ENCODE data around the gene ACTN1.

DNA sequence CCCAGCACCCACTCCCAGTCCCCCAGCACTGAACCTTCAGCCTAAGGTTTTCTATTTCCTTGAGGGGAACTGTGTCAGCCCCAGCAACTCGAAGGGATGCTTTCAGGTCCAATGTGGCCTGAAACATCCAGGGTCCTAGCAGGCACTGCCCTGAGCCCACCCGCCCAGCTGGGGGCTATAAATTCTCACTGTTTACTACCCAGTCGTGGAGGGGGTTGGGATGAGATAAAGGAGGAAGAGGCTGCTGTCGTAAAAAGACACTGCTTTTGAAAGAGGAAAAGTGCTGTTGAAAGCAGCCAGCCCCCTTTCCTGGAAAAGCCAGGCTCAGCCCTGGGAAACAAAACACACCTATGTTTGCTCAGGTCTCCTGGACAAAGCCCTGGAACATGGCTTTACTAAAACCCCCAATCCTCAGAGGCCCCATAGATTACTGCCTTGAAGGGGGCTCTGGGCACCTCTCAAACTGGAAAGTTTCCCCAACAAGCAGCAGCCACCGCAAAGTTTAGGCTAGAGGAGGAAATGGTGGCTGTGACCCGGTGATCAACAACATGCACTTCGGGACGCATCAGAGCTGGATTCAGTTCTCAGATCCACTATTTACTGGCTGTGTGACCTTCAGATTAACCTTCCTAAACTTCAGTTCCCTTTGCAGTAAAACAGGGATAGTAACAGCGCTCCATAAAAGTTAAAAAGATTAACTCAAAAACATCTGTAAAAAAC, 51.0 kb downstream of the ACTN1 start:
- TF ChIP-seq HOXA7 (CRISPR knock-in tag; IDR thresholded peaks at IDR 0.05; ENCODE audit: borderline replicate concordance) (no peak), ZNF292 (tag by site-specific recombination; IDR thresholded peaks at IDR 0.05; ENCODE audit: borderline replicate concordance, low read depth) (no peak), ZNF239 (tag by site-specific recombination; IDR thresholded peaks at IDR 0.05) (no peak), TRIM28 (IDR thresholded peaks at IDR 0.05; ENCODE audit: borderline replicate concordance, low read length) (no peak), MZF1 (tag by site-specific recombination; IDR thresholded peaks at IDR 0.05; ENCODE audit: borderline replicate concordance) (no peak), ZNF670 (tag by site-specific recombination; IDR thresholded peaks at IDR 0.05; ENCODE audit: low read depth) (no peak), SCRT1 (tag by site-specific recombination; IDR thresholded peaks at IDR 0.05; ENCODE audit: borderline replicate concordance) (no peak), SETDB1 (IDR thresholded peaks at IDR 0.05; ENCODE audit: insufficient read length, low read length) (no peak)
- TF ChIP-seq, protein P1, sequence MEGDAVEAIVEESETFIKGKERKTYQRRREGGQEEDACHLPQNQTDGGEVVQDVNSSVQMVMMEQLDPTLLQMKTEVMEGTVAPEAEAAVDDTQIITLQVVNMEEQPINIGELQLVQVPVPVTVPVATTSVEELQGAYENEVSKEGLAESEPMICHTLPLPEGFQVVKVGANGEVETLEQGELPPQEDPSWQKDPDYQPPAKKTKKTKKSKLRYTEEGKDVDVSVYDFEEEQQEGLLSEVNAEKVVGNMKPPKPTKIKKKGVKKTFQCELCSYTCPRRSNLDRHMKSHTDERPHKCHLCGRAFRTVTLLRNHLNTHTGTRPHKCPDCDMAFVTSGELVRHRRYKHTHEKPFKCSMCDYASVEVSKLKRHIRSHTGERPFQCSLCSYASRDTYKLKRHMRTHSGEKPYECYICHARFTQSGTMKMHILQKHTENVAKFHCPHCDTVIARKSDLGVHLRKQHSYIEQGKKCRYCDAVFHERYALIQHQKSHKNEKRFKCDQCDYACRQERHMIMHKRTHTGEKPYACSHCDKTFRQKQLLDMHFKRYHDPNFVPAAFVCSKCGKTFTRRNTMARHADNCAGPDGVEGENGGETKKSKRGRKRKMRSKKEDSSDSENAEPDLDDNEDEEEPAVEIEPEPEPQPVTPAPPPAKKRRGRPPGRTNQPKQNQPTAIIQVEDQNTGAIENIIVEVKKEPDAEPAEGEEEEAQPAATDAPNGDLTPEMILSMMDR (tag by site-specific recombination; IDR thresholded peaks at IDR 0.05) = no peak
